ENCODE data around the gene SLC25A5.
"Not testable (repeated sequence)": the region's sequence is repeated elsewhere in the genome, so short reads cannot be mapped to it uniquely, and the experiment has no call there.

Gene SLC25A5

DNA sequence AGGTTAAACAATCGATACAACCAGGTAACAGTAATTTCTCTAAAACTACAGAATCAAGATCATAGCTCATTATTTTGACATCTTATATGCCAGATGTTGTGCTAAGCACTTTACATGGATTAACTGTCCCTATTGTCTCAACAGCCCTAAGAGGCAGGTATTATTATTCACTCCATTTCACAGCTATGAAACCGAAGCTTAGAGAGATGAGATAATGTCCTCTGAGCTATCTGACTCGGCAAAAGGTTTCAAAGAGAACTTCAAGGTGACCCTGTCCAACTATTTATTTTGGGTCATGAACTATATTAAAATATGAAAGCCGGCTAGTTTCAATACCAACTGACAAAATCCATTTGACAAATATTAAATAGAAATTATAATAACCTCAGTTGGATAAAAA, 10.3 kb downstream of the SLC25A5 start:
- 100% methylated on average over 2 of the region's 4 CpGs for WGBS
- H3K4me1 ChIP-seq (ENCODE audit: insufficient read depth, low read length): no peaks in the 10 kb centered on the region
- no peaks in the 10 kb centered on the region for H3K9me3 ChIP-seq (ENCODE audit: insufficient read depth, low read depth, low read length)
- H3K36me3 ChIP-seq (ENCODE audit: insufficient read depth, low read length): no peaks in the 10 kb centered on the region
- H3K27ac ChIP-seq (ENCODE audit: low read depth, low read length): no peak overlapping the region
- H3K27me3 ChIP-seq (ENCODE audit: insufficient read depth, low read length): peaks cover 10% of the 10 kb centered on the region
- no peak overlapping the region for H3K4me3 ChIP-seq (ENCODE audit: low read length)
- H3K9ac ChIP-seq (ENCODE audit: low read depth, low read length): no peak overlapping the region

DNA sequence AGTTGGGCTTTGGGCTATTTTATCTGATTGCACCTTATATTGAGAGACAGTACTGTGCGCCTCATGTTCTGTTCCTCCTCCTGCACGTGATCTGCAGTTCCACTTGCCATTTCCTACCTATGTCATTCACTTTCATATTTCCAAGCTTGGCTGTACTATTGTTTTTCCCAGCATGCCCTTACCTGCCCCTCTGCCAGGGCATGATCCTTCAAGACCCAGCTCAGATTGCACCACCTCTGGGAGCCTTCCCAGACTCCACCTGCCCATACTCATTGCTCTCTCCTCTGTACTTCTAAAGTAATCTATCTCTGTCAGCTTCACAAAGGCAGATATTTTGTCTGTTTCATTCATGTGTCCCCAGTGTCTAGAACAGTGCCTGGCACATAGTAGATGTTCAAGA, 11.6 kb downstream of the SLC25A5 start:
- Histone ChIP-seq H3K9me3 (ENCODE audit: insufficient read depth, low read depth, low read length) (no peaks in the 10 kb centered on the region), H3K4me3 (ENCODE audit: low read length) (no peak overlapping the region), H3K27ac (ENCODE audit: low read depth, low read length) (no peak overlapping the region), H3K4me1 (ENCODE audit: insufficient read depth, low read length) (no peaks in the 10 kb centered on the region), H3K36me3 (ENCODE audit: insufficient read depth, low read length) (no peaks in the 10 kb centered on the region), H3K27me3 (ENCODE audit: insufficient read depth, low read length) (peaks cover 10% of the 10 kb centered on the region), H3K9ac (ENCODE audit: low read depth, low read length) (no peak overlapping the region)
- WGBS: 94% methylated on average over 2 of the region's 2 CpGs

DNA sequence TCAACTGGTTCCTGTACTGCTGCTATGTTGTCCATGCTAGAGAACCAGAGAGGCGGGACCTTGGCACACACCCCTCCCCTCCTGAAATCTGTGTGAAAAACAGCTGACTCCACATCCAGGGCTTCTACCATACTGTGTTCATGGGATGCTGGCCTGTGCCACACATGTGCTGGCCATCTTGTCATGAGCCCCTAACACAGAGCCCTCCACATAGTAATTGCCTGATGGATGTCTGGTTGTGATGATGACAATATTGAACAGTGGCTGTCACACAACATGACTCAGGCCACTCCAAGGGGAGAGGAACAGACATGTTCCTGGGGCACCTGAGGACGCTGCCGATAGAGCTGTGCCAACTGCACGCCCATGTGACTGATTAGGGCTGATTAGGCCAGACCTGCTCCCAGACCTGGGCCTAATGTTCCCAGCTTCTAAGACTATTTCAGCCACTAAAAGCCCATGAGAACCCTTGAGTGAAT, 13.1 kb downstream of the SLC25A5 start:
- Histone ChIP-seq H3K4me1 (ENCODE audit: insufficient read depth, low read length) (no peaks in the 10 kb centered on the region), H3K9me3 (ENCODE audit: insufficient read depth, low read depth, low read length) (no peaks in the 10 kb centered on the region), H3K9ac (ENCODE audit: low read depth, low read length) (no peak overlapping the region), H3K36me3 (ENCODE audit: insufficient read depth, low read length) (no peaks in the 10 kb centered on the region), H3K27me3 (ENCODE audit: insufficient read depth, low read length) (peaks cover 10% of the 10 kb centered on the region), H3K27ac (ENCODE audit: low read depth, low read length) (no peak overlapping the region), H3K4me3 (ENCODE audit: low read length) (no peak overlapping the region)
- 99% methylated on average over 4 of the region's 4 CpGs for WGBS

DNA sequence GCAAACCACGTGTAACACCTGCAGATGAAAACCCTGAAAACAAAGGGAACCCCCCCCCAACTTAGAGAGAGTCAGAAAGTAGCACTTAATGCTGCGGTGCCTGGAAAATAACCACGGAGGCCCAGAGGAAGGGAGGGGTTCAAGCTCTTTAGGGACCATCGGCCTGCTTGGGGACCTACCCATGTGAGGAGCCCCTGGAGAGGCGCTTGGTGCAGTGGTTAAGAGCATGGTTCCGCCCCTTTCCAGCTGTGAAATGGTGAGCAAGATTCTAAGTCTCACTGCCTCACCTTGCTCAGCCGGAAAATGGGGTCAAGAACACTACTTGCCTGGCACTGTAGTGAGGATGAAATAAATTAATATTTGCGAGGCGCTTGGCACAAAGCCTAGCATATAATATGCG, 13.8 kb downstream of the SLC25A5 start:
- peak overlapping the region; percentile 74 for H3K9ac ChIP-seq (ENCODE audit: low read depth, low read length)
- 80% methylated on average over 9 of the region's 10 CpGs for WGBS
- no peaks in the 10 kb centered on the region for H3K9me3 ChIP-seq (ENCODE audit: insufficient read depth, low read depth, low read length)
- no peaks in the 10 kb centered on the region for H3K4me1 ChIP-seq (ENCODE audit: insufficient read depth, low read length)
- no peaks in the 10 kb centered on the region for H3K36me3 ChIP-seq (ENCODE audit: insufficient read depth, low read length)
- H3K27ac ChIP-seq (ENCODE audit: low read depth, low read length): no peak overlapping the region
- peaks cover 10% of the 10 kb centered on the region for H3K27me3 ChIP-seq (ENCODE audit: insufficient read depth, low read length)
- H3K4me3 ChIP-seq (ENCODE audit: low read length): peak overlapping the region; percentile 50

DNA sequence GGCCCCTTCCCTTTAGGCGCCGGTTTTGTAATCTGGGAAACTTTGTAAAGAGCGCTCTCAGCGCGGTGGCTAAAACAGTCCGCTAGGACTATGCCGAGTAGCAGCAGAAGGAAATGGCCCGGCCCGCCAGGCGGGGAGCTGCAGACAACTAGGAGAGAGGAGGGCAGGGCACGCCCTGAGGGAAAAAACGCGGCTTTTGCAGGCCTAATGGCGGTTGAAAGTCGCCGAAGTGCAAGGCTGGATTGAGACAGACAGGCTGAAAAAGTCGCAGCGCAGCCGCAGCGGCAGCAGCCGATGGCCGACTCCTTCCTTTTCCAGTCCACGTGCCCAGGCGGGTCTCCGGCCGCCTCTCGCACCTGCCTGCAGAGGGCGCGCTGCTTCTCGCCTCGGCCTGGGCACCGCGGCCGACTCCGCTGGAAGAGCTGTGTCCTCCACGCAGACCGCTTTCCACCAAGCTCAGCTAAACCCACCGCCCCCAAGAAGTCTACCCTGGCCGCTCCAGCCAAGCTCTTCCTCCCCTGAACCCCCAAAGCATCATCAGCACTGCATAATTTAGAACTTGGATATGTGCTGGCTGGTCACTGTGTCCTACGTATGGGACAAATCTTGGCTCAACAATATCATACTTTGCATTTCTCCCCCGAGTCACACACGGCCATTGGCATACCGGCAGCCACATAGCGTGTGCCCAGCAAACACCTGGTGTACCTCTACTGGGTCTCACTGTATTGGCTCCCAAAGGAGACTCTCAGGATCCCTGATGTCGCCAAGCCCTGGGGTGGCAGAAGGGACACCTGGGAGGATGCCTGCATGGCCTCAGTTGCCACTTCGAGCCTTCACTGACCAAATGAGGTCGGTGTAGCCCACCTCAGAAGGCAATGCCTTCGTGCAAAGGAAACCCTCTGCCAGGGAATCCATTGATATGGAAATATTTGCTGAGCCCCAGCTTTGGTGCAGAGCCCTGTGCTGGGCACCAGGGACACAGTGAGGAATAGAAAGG, 14.5 kb downstream of the SLC25A5 start:
- Histone ChIP-seq H3K4me1 (ENCODE audit: insufficient read depth, low read length) (no peaks in the 10 kb centered on the region), H3K9me3 (ENCODE audit: insufficient read depth, low read depth, low read length) (no peaks in the 10 kb centered on the region), H3K27me3 (ENCODE audit: insufficient read depth, low read length) (peaks cover 10% of the 10 kb centered on the region), H3K36me3 (ENCODE audit: insufficient read depth, low read length) (no peaks in the 10 kb centered on the region), H3K4me3 (ENCODE audit: low read length) (peak overlapping the region; percentile 50), H3K9ac (ENCODE audit: low read depth, low read length) (peak overlapping the region; percentile 74), H3K27ac (ENCODE audit: low read depth, low read length) (no peak overlapping the region)
- 20% methylated on average over 48 of the region's 48 CpGs for WGBS

DNA sequence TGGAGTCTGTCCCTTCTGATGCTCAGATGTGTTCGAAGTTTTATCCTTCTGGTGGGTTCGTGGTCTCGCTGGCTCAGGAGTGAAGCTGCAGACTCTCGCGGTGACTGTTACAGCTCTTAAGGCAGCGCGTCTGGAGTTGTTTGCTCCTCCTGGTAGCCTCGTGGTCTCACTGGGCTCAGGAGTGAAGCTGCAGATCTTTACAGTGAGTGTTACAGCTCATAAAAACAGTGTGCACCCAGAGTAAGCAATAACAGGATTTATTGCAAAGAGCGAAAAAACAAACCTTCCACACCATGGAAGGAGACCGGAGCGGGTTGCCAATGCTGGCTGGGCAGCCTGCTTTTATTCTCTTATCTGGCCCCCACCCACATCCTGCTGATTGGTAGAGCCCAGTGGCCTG, 18.5 kb downstream of the SLC25A5 start:
- Histone ChIP-seq H3K27me3 (ENCODE audit: insufficient read depth, low read length) (peaks cover 10% of the 10 kb centered on the region), H3K36me3 (ENCODE audit: insufficient read depth, low read length) (no peaks in the 10 kb centered on the region), H3K9me3 (ENCODE audit: insufficient read depth, low read depth, low read length) (no peaks in the 10 kb centered on the region), H3K27ac (ENCODE audit: low read depth, low read length) (no peak overlapping the region), H3K4me3 (ENCODE audit: low read length) (no peak overlapping the region), H3K4me1 (ENCODE audit: insufficient read depth, low read length) (no peaks in the 10 kb centered on the region), H3K9ac (ENCODE audit: low read depth, low read length) (no peak overlapping the region)
- 84% methylated on average over 11 of the region's 11 CpGs for WGBS

DNA sequence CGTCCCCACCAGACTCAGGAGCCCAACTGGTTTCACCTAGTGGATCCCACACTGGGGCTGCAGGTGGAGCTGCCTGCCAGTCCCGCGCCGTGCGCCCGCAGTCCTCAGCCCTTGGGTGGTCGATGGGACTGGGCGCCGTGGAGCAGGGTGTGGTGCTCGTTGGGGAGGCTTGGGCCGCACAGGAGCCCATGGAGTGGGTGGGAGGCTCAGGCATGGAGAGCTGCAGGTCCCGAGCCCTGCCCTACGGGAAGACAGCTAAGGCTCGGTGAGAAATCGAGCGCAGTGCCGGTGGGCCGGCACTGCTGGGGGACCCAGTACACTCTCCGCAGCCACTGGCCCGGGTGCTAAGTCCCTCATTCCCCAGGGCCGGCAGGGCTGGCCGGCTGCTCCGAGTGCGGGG, 19.5 kb downstream of the SLC25A5 start:
- not testable (repeated sequence) for H3K27me3 ChIP-seq (ENCODE audit: insufficient read depth, low read length); H3K27ac ChIP-seq (ENCODE audit: low read depth, low read length); H3K4me3 ChIP-seq (ENCODE audit: low read length); H3K4me1 ChIP-seq (ENCODE audit: insufficient read depth, low read length); H3K36me3 ChIP-seq (ENCODE audit: insufficient read depth, low read length); H3K9ac ChIP-seq (ENCODE audit: low read depth, low read length); H3K9me3 ChIP-seq (ENCODE audit: insufficient read depth, low read depth, low read length)
- 98% methylated on average over 24 of the region's 24 CpGs for WGBS

DNA sequence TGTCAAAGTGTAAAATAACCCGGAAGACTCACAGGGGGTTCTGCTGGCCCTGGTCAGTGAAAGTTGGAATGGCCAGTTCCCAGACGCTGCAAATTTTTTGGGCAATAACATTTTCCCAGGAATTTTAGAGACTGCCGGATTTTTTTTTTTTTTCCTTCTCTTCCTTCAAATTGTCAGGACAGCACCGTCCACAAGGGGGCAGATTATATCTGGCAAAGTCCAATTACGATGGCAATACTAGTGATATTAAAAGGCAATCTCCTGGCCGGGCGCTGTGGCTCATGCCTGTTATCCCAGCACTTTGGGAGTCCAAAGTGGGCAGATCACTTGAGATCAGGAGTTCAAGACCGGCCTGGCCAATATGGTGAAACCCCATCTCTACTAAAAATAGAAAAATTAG, 20.5 kb downstream of the SLC25A5 start:
- WGBS: 43% methylated on average over 8 of the region's 8 CpGs
- no peak overlapping the region for H3K9ac ChIP-seq (ENCODE audit: low read depth, low read length)
- no peaks in the 10 kb centered on the region for H3K9me3 ChIP-seq (ENCODE audit: insufficient read depth, low read depth, low read length)
- H3K27me3 ChIP-seq (ENCODE audit: insufficient read depth, low read length): no peaks in the 10 kb centered on the region
- H3K4me1 ChIP-seq (ENCODE audit: insufficient read depth, low read length): no peaks in the 10 kb centered on the region
- no peak overlapping the region for H3K4me3 ChIP-seq (ENCODE audit: low read length)
- H3K36me3 ChIP-seq (ENCODE audit: insufficient read depth, low read length): no peaks in the 10 kb centered on the region
- no peak overlapping the region for H3K27ac ChIP-seq (ENCODE audit: low read depth, low read length)

DNA sequence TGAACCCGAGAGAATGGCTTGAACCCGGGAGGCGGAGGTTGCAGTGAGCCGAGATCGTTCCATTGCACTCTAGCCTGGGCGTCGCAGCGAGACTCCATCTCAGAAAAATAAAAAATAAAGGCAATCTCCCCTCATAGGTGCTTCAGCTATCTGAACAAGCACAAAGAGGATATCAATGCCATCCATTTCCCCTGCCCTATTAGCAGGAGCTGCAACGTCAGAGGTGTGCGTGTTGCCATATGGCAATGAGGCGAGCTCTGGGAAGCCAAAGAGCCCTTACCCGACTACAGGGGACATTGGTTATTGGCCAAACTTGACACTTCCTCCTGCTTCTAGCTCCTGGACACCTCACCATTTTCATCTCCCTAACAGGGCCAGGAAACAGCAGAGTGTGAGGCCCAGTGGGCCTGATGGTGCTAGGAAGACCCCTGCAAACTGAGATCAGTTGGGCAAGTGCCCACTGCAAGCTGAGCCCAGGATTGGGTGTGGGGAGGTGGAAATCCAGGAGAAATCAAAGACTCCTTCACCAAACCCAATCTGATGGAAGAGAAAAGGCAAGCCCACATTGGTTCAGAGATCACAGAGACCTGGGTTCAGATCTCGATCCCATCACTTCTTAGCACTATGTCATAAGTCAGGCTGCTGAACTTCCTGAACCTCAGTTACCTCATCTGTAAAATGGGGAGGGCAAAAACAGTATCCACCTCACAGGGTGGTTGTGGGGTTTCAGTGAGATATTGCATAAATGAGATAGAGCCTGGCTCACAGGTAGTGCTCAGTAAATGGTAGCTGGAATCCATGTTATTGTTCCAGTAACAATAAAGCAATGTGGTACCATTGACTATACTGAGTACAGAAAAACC, 21.2 kb downstream of the SLC25A5 start:
- Histone ChIP-seq H3K4me3 (ENCODE audit: low read length) (no peak overlapping the region), H3K9me3 (ENCODE audit: insufficient read depth, low read depth, low read length) (no peaks in the 10 kb centered on the region), H3K36me3 (ENCODE audit: insufficient read depth, low read length) (no peaks in the 10 kb centered on the region), H3K27me3 (ENCODE audit: insufficient read depth, low read length) (no peaks in the 10 kb centered on the region), H3K27ac (ENCODE audit: low read depth, low read length) (no peak overlapping the region), H3K4me1 (ENCODE audit: insufficient read depth, low read length) (no peaks in the 10 kb centered on the region), H3K9ac (ENCODE audit: low read depth, low read length) (no peak overlapping the region)
- 87% methylated on average over 13 of the region's 13 CpGs for WGBS

DNA sequence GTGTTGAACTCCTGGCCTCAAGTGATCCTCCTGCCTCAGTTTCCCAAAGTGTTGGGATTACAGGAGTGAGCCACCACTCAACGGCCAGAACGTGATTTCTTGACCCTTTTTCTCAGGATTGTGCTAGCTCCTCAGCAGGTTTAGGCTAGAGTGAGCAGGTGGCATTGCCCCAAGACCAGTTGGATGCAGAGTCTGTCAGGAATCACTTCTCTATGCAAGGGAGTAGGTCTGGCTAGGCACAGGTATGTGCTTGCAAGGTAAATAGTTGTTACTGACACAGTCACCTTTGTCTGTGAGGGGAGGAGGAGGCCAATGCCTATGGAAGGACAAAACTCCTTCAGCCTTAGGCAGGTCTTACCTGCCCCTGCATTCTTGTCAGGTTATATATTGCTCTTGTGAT, 24.2 kb downstream of the SLC25A5 start:
- WGBS: 100% methylated on average over 2 of the region's 2 CpGs
- H3K9me3 ChIP-seq (ENCODE audit: insufficient read depth, low read depth, low read length): no peaks in the 10 kb centered on the region

DNA sequence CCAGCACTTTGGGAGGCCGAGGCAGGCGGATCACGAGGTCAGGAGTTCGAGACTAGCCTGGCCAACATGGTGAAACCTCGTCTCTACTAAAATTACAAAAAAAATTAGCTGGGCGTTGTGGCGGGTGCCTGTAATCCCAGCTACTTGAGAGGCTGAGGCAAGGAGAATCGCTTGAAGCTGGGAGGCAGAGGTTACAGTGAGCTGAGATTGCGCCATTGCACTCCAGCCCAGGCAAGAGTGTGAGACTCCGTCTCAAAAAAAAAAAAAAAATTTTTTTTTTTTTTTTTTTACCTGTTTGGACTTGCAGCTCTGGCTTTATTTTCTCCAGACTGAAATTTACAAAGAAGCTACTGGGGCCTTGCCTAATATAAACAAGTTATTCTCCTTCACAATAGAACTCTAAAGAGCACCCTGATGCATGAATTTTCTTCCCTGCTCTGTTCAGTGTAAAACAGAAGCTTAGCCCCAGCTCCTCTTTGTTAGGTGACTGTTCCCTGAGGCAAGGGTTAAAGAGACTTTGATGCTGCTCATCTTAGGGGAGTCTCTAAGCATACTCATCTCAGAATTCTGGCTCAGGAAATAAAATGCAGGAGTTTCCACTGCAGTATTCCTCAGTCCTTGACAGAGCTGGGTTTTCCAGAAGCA, 25.7 kb downstream of the SLC25A5 start:
- H3K27me3 ChIP-seq (ENCODE audit: insufficient read depth, low read length); H3K27ac ChIP-seq (ENCODE audit: low read depth, low read length); H3K4me3 ChIP-seq (ENCODE audit: low read length); H3K36me3 ChIP-seq (ENCODE audit: insufficient read depth, low read length); H3K4me1 ChIP-seq (ENCODE audit: insufficient read depth, low read length); H3K9me3 ChIP-seq (ENCODE audit: insufficient read depth, low read depth, low read length); H3K9ac ChIP-seq (ENCODE audit: low read depth, low read length): not testable (repeated sequence)
- 96% methylated on average over 6 of the region's 10 CpGs for WGBS

More for the DNA sequence above, 24.2 kb downstream of the SLC25A5 start:
- H3K9ac ChIP-seq (ENCODE audit: low read depth, low read length): no peak overlapping the region
- H3K27ac ChIP-seq (ENCODE audit: low read depth, low read length): no peak overlapping the region
- H3K4me1 ChIP-seq (ENCODE audit: insufficient read depth, low read length): no peaks in the 10 kb centered on the region
- H3K4me3 ChIP-seq (ENCODE audit: low read length): no peak overlapping the region
- no peaks in the 10 kb centered on the region for H3K36me3 ChIP-seq (ENCODE audit: insufficient read depth, low read length)
- no peaks in the 10 kb centered on the region for H3K27me3 ChIP-seq (ENCODE audit: insufficient read depth, low read length)

All from HUES64 (cell line).